Stimulated activated CD8-positive, alpha-beta memory T cell treated with anti-CD3 and anti-CD28 coated beads, Interleukin-15, amount 100 ng/mL, for 4 hours (primary cell): ENCODE results near the gene GALK2.
"Not testable (repeated sequence)": the region's sequence is repeated elsewhere in the genome, so short reads cannot be mapped to it uniquely, and the experiment has no call there.

Source experiments
- DNase-seq, 2 donors: peaks; one replicate each; pipeline ENCODE4 v3.0.0-alpha.2; 2020; ENCODE audit warnings: low read depth in 2 of 2

The GALK2 gene

GRCh38 chr15:49164865-49165264 lies 5.2 kb upstream of the GALK2 start:
- DNase-seq: no peak

GRCh38 chr15:49168016-49168415 lies 2.0 kb upstream of the GALK2 start:
- no peak for DNase-seq

GRCh38 chr15:49171790-49172189 lies 1.7 kb downstream of the GALK2 start:
- no peak for DNase-seq

- DNase-seq: no peak
Observed at GRCh38 chr15:49174902-49175301, 4.9 kb downstream of the GALK2 start.

- not testable (repeated sequence) for DNase-seq
Observed at GRCh38 chr15:49175582-49176397, 5.7 kb downstream of the GALK2 start.

GRCh38 chr15:49178497-49178896 lies 8.4 kb downstream of the GALK2 start:
- no peak for DNase-seq

GRCh38 chr15:49179433-49180190 lies 9.6 kb downstream of the GALK2 start:
- DNase-seq: no peak

- no peak for DNase-seq
Observed at GRCh38 chr15:49182128-49182527, 12.1 kb downstream of the GALK2 start.

- not testable (repeated sequence) for DNase-seq
Observed at GRCh38 chr15:49183741-49184140, 13.7 kb downstream of the GALK2 start.

GRCh38 chr15:49185473-49185872 lies 15.4 kb downstream of the GALK2 start:
- no peak for DNase-seq

GRCh38 chr15:49187549-49188245 lies 17.6 kb downstream of the GALK2 start:
- DNase-seq: no peak

- DNase-seq: no peak
Observed at GRCh38 chr15:49188933-49189332, 18.9 kb downstream of the GALK2 start.

GRCh38 chr15:49189631-49190030 lies 19.6 kb downstream of the GALK2 start:
- no peak for DNase-seq

- no peak for DNase-seq
Observed at GRCh38 chr15:49190586-49190985, 20.5 kb downstream of the GALK2 start.

GRCh38 chr15:49191892-49192291 lies 21.8 kb downstream of the GALK2 start:
- DNase-seq: no peak

GRCh38 chr15:49196856-49197255 lies 26.8 kb downstream of the GALK2 start:
- DNase-seq: no peak

GRCh38 chr15:49199666-49200065 lies 29.6 kb downstream of the GALK2 start:
- DNase-seq: no peak

- no peak for DNase-seq
Observed at GRCh38 chr15:49200347-49200746, 30.3 kb downstream of the GALK2 start.

- not testable (repeated sequence) for DNase-seq
Observed at GRCh38 chr15:49208102-49208501, 38.1 kb downstream of the GALK2 start.

GRCh38 chr15:49212897-49213296 lies 42.9 kb downstream of the GALK2 start:
- no peak for DNase-seq

GRCh38 chr15:49215768-49216739 lies 46.0 kb downstream of the GALK2 start:
- no peak for DNase-seq
